DND-41 (cell line): ENCODE results near the gene ZNF428.
A peak's percentile ranks its signal among the peaks of the same experiment; 100 is the strongest.
"Not testable (repeated sequence)": the region's sequence is repeated elsewhere in the genome, so short reads cannot be mapped to it uniquely, and the experiment has no call there.

Experiments
- ATAC-seq: fragments of 200-7000 bp; cut with Tn5 transposase; 3 replicates; pipeline ENCODE4 v1.9.1; 2021; ENCODE audit warnings: low read depth; ENCODE audit not compliant: insufficient read depth
- DNase-seq: peaks from one replicate; pipeline ENCODE4 v3.0.0-alpha.2; 2020
- H2AFZ ChIP-seq: 2 replicates; pipeline ENCODE4 v1.6.0; 2012; ENCODE audit warnings: low read depth, low read length
- H3K27ac ChIP-seq: 2 replicates; pipeline ENCODE4 v1.5.1; 2012; ENCODE audit warnings: low read length, inconsistent platforms
- H3K27me3 ChIP-seq: fragments of 200-600 bp; sonication (generic); 2 replicates; pipeline ENCODE4 v1.6.0; 2012; ENCODE audit warnings: low read length, mild to moderate bottlenecking, inconsistent platforms; ENCODE audit not compliant: insufficient read depth, poor library complexity
- H3K36me3 ChIP-seq: 2 replicates; pipeline ENCODE4 v1.5.1; 2012; ENCODE audit warnings: low read length, inconsistent platforms; ENCODE audit not compliant: insufficient read depth
- H3K4me1 ChIP-seq: 2 replicates; pipeline ENCODE4 v1.5.1; 2012; ENCODE audit warnings: mild to moderate bottlenecking, low read length; ENCODE audit not compliant: insufficient read depth
- H3K4me2 ChIP-seq: 2 replicates; pipeline ENCODE4 v1.6.0; 2012; ENCODE audit warnings: mild to moderate bottlenecking, moderate library complexity, low read length, inconsistent platforms; ENCODE audit not compliant: insufficient read depth
- H3K4me3 ChIP-seq, 2 experiments: fragments of 200-600 bp in 1 of 2; shearing (Covaris generic) in 1 of 2; 2 replicates each; pipeline ENCODE4 v1.5.1; 2012 to 2016; ENCODE audit warnings: inconsistent platforms in 2 of 2, low read length in 2 of 2, mild to moderate bottlenecking in 2 of 2, low read depth in 1 of 2, moderate library complexity in 1 of 2
- H3K79me2 ChIP-seq: 2 replicates; pipeline ENCODE4 v1.6.0; 2012; ENCODE audit warnings: low read length, inconsistent platforms; ENCODE audit not compliant: insufficient read depth
- H3K9ac ChIP-seq: 2 replicates; pipeline ENCODE4 v1.6.0; 2012; ENCODE audit warnings: low read depth, mild to moderate bottlenecking, inconsistent platforms, low read length, moderate library complexity
- H3K9me3 ChIP-seq: 2 replicates; pipeline ENCODE4 v1.5.1; 2012; ENCODE audit warnings: low read length, moderate library complexity, mild to moderate bottlenecking, inconsistent platforms; ENCODE audit not compliant: insufficient read depth, severe bottlenecking
- H4K20me1 ChIP-seq: 2 replicates; pipeline ENCODE4 v1.6.0; 2012; ENCODE audit warnings: low read length; ENCODE audit not compliant: insufficient read depth
- CTCF ChIP-seq: IDR thresholded peaks from 2 replicates; pipeline ENCODE4 v1.5.1; 2012; ENCODE audit warnings: borderline replicate concordance, low read length, moderate library complexity, mild to moderate bottlenecking; ENCODE audit not compliant: poor library complexity, severe bottlenecking; ENCODE audit errors: extremely low read depth
- EZH2 ChIP-seq: IDR thresholded peaks from 3 replicates; pipeline ENCODE4 v1.6.1; 2012; ENCODE audit warnings: borderline replicate concordance, low read depth, mild to moderate bottlenecking, moderate library complexity, low read length, inconsistent platforms; ENCODE audit not compliant: severe bottlenecking

Gene ZNF428

GRCh38 chr19:43656436-43656835, 37.0 kb upstream of the ZNF428 start:
- H3K9me3 ChIP-seq, result no peaks in the 10 kb centered on the region
- H2AFZ ChIP-seq, result no peak overlapping the region
- DNase-seq (no peak), ATAC-seq (no peak)
- no peak overlapping the region for H3K4me3 ChIP-seq
- no peak overlapping the region for H3K9ac ChIP-seq
- H3K4me2 ChIP-seq, result no peak overlapping the region
- TF ChIP-seq EZH2 (no peak), CTCF (no peak)
- H3K4me1 ChIP-seq, result no peaks in the 10 kb centered on the region
- no peak overlapping the region for H3K27ac ChIP-seq
- H3K36me3 ChIP-seq, result peaks cover 37% of the 10 kb centered on the region
- no peaks in the 10 kb centered on the region for H3K27me3 ChIP-seq
- no peaks in the 10 kb centered on the region; the same call in 1 of the 2 replicates for H4K20me1 ChIP-seq
- H3K79me2 ChIP-seq, result no peaks in the 10 kb centered on the region

GRCh38 chr19:43652546-43652874, 33.1 kb upstream of the ZNF428 start:
- ATAC-seq (no peak), DNase-seq (no peak)
- H3K4me2 ChIP-seq, result no peak overlapping the region
- no peaks in the 10 kb centered on the region for H3K4me1 ChIP-seq
- no peak overlapping the region for H3K4me3 ChIP-seq
- H3K9me3 ChIP-seq, result no peaks in the 10 kb centered on the region
- TF ChIP-seq EZH2, result no peak
- no peak for TF ChIP-seq CTCF
- H3K36me3 ChIP-seq, result peaks cover 47% of the 10 kb centered on the region
- no peaks in the 10 kb centered on the region for H3K27me3 ChIP-seq
- H3K9ac ChIP-seq, result no peak overlapping the region
- H4K20me1 ChIP-seq, result no peaks in the 10 kb centered on the region; the same call in 1 of the 2 replicates
- H3K79me2 ChIP-seq, result no peaks in the 10 kb centered on the region
- H3K27ac ChIP-seq, result no peak overlapping the region
- H2AFZ ChIP-seq, result no peak overlapping the region

- ATAC-seq (peak; percentile 66; the same call in 1 of the 3 replicates), DNase-seq (peak; percentile 60)
- H3K36me3 ChIP-seq, result peaks cover 47% of the 10 kb centered on the region
- H4K20me1 ChIP-seq, result no peaks in the 10 kb centered on the region; the same call in 1 of the 2 replicates
- H3K4me2 ChIP-seq, result no peak overlapping the region
- no peak overlapping the region for H3K4me3 ChIP-seq
- H3K27ac ChIP-seq, result no peak overlapping the region
- H3K9ac ChIP-seq, result no peak overlapping the region
- no peaks in the 10 kb centered on the region for H3K9me3 ChIP-seq
- no peak overlapping the region; the same call in 1 of the 2 replicates for H2AFZ ChIP-seq
- no peaks in the 10 kb centered on the region for H3K79me2 ChIP-seq
- no peaks in the 10 kb centered on the region for H3K27me3 ChIP-seq
- no peaks in the 10 kb centered on the region for H3K4me1 ChIP-seq
- TF ChIP-seq CTCF (peak; percentile 81), EZH2 (no peak)
Measured at GRCh38 chr19:43651758-43652545, 32.5 kb upstream of the ZNF428 start.

GRCh38 chr19:43650276-43650675, 30.8 kb upstream of the ZNF428 start:
- H3K79me2 ChIP-seq, H3K27ac ChIP-seq, DNase-seq, H3K4me2 ChIP-seq, H3K4me1 ChIP-seq, H3K9me3 ChIP-seq, H3K9ac ChIP-seq, H3K27me3 ChIP-seq, H3K4me3 ChIP-seq, H2AFZ ChIP-seq, ATAC-seq, H4K20me1 ChIP-seq: not testable (repeated sequence)
- peaks cover 36% of the 10 kb centered on the region for H3K36me3 ChIP-seq
